Stomach (tissue), 4 donors: ENCODE data around the gene AIF1.

Experiments used
- CTCF ChIP-seq, 7 experiments: fragments of 450-650 bp in 4 of 7; fragments of 200-600 bp in 3 of 7; sonication (generic) in 3 of 7; IDR thresholded peaks; one replicate each; pipeline ENCODE4 v1.5.1; 2016 to 2019; ENCODE audit warnings: antibody characterized with exemption in 7 of 7, control low read depth in 2 of 7, mild to moderate bottlenecking in 1 of 7
- POLR2A ChIP-seq, 4 donors: fragments of 450-650 bp; IDR thresholded peaks; one replicate each; pipeline ENCODE4 v1.6.1; 2016; ENCODE audit warnings: antibody characterized with exemption in 4 of 4, control low read depth in 2 of 4, mild to moderate bottlenecking in 1 of 4, moderate library complexity in 1 of 4
- POLR2AphosphoS5 ChIP-seq, 3 donors: sonication (generic); formaldehyde crosslinking; IDR thresholded peaks; one replicate each; pipeline ENCODE4 v1.6.1; 2016; ENCODE audit warnings: antibody characterized with exemption in 3 of 3

GRCh38 chr6:31654574-31655348 is 39.7 kb downstream of the AIF1 start:
- TF ChIP-seq POLR2AphosphoS5 (IDR thresholded peaks at IDR 0.05) (no peak), CTCF (IDR thresholded peaks at IDR 0.05) (no peak), POLR2A (IDR thresholded peaks at IDR 0.05) (no peak)
